A673 (cell line): ENCODE data around the gene CIDEC. TPM values are rescaled to one million over a fixed set of nuclear protein-coding genes. Genes with fewer than 3 reads are reported as not detected.
"Not testable (repeated sequence)": the region's sequence is repeated elsewhere in the genome, so short reads cannot be mapped to it uniquely, and the experiment has no call there.

ENCODE experiments used
- BruUV-seq: library from RNA; stranded (reverse); fragments of 400-500 nt; replicated peaks from 2 replicates; lab custom pipeline; 2021; lab: Mats Ljungman, UMichigan
- CTCF ChIA-PET: fragments of 300-600 bp; sonication (Branson Sonifier 250); formaldehyde crosslinking; loops from one replicate; lab custom pipeline; 2022; ENCODE audit warnings: antibody characterized with exemption; lab: Charles Lee
- POLR2A ChIA-PET: fragments of 300-600 bp; sonication (Branson Sonifier 250); formaldehyde crosslinking; loops from one replicate; lab custom pipeline; 2022; ENCODE audit warnings: antibody characterized with exemption; ENCODE audit not compliant: low non-redundant PET; lab: Charles Lee
- DNase-seq: peaks from one replicate; pipeline ENCODE4 v3.0.0-alpha.2; 2015; ENCODE audit warnings: low spot score
- H3K27ac ChIP-seq: fragments of 200-600 bp; sonication (generic); 2 replicates; pipeline ENCODE4 v1.5.1; 2016; ENCODE audit warnings: mixed run types, low read depth, mild to moderate bottlenecking, mixed read lengths, antibody characterized with exemption, low read length; ENCODE audit not compliant: poor library complexity, severe bottlenecking
- H3K27me3 ChIP-seq: fragments of 200-600 bp; sonication (generic); replicated peaks from 2 replicates; pipeline ENCODE4 v1.6.1; 2017; ENCODE audit warnings: mixed run types, low read depth, mild to moderate bottlenecking, mixed read lengths, antibody characterized with exemption, low read length; ENCODE audit not compliant: insufficient read depth, poor library complexity
- H3K36me3 ChIP-seq: fragments of 200-600 bp; sonication (generic); 2 replicates; pipeline ENCODE4 v1.6.1; 2016; ENCODE audit warnings: mixed run types, mild to moderate bottlenecking, mixed read lengths, antibody characterized with exemption, low read length; ENCODE audit not compliant: insufficient read depth, poor library complexity, severe bottlenecking
- H3K4me1 ChIP-seq: fragments of 200-600 bp; sonication (generic); 2 replicates; pipeline ENCODE4 v1.6.1; 2017; ENCODE audit warnings: mixed run types, mild to moderate bottlenecking, mixed read lengths, antibody characterized with exemption, low read length; ENCODE audit not compliant: insufficient read depth, poor library complexity, severe bottlenecking
- H3K4me3 ChIP-seq: fragments of 200-600 bp; sonication (generic); 2 replicates; pipeline ENCODE4 v1.5.1; 2016; ENCODE audit warnings: low read depth, mixed run types, mild to moderate bottlenecking, mixed read lengths, low read length; ENCODE audit not compliant: poor library complexity, severe bottlenecking
- H3K9me3 ChIP-seq: fragments of 200-600 bp; sonication (generic); 2 replicates; pipeline ENCODE4 v1.6.1; 2016; ENCODE audit warnings: mixed run types, low read depth, mild to moderate bottlenecking, mixed read lengths, antibody characterized with exemption, low read length; ENCODE audit not compliant: poor library complexity, severe bottlenecking
- CTCF ChIP-seq: fragments of 300-800, 200-600 bp; sonication (generic); conservative IDR thresholded peaks from 2 replicates; pipeline ENCODE4 v1.5.1; 2017; ENCODE audit warnings: low read depth, mild to moderate bottlenecking, antibody characterized with exemption, low read length, moderate library complexity, mixed read lengths
- EZH2 ChIP-seq: fragments of 200-600 bp; sonication (generic); IDR thresholded peaks from 2 replicates; pipeline ENCODE4 v1.6.1; 2017; ENCODE audit warnings: borderline replicate concordance, low read depth, mild to moderate bottlenecking, mixed read lengths, antibody characterized with exemption, low read length; ENCODE audit not compliant: poor library complexity, severe bottlenecking
- intact Hi-C: fragments of 100-400 bp; cut with micrococcal nuclease; formaldehyde crosslinking; loops from one replicate; pipeline ENCODE4 v1.10.0; 2022; ENCODE audit not compliant: unreplicated experiment
- total RNA-seq: library from RNA; stranded (reverse); gene quantifications from 2 replicates; pipeline ENCODE4 v1.2.3, GENCODE V29; 2021

CIDEC gene
- total RNA-seq, 1 experiment from 2014 or later = not detected

DNA sequence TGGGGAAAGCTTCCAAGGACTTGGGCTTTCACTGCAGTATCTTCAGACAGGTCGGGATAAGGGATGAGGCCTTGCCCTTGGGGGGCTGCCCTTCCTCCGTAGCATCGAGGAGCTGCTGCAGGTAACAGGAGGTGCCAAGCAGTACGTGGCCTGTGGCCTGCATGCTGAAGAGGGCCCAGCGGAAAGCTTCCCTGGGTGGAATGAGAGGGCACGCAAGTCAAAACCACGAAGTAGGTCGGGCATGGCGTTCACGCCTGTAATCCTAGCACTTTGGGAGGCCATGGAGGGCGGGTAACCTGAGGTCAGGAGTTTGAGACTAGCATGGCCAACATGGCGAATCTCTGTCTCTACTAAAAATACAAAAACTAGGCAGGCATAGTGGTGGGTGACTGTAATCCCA, 12.9 kb downstream of the CIDEC start:
- intact Hi-C loops = no loop called here
- ChIA-PET CTCF (no interaction called here), POLR2A (no interaction called here)
- H3K4me1 ChIP-seq = peaks cover 9% of the 10 kb centered on the region
- H3K4me3 ChIP-seq = no peak overlapping the region
- no peaks in the 10 kb centered on the region for H3K36me3 ChIP-seq
- no TSS peak for BruUV-seq
- no peak for DNase-seq
- no peaks in the 10 kb centered on the region for H3K27me3 ChIP-seq
- no peak for TF ChIP-seq CTCF
- TF ChIP-seq EZH2 = no peak
- H3K9me3 ChIP-seq = no peaks in the 10 kb centered on the region
- H3K27ac ChIP-seq = no peak overlapping the region

- Histone ChIP-seq H3K4me3 (no peak overlapping the region), H3K4me1 (peaks cover 9% of the 10 kb centered on the region), H3K27me3 (no peaks in the 10 kb centered on the region), H3K36me3 (no peaks in the 10 kb centered on the region), H3K9me3 (no peaks in the 10 kb centered on the region), H3K27ac (no peak overlapping the region)
- intact Hi-C loops = no loop called here
- ChIA-PET CTCF (no interaction called here), POLR2A (no interaction called here)
- no TSS peak for BruUV-seq
- DNase-seq = no peak
- TF ChIP-seq CTCF = no peak
- TF ChIP-seq EZH2 = no peak
These were observed 13.4 kb downstream of the CIDEC start for GRCh38 chr3:9866639-9867038.

- DNase-seq, H3K27ac ChIP-seq, H3K36me3 ChIP-seq, BruUV-seq, POLR2A ChIA-PET, H3K4me1 ChIP-seq, H3K9me3 ChIP-seq, intact Hi-C loops, H3K4me3 ChIP-seq, H3K27me3 ChIP-seq: not testable (repeated sequence)
- CTCF ChIA-PET = interaction anchor here (0.5 kb wide), 1 partner anchor 67 kb away, joined by 5 read pairs; no protein-coding TSS in a partner anchor
These were observed 14.9 kb downstream of the CIDEC start for GRCh38 chr3:9865125-9865637.
